ENCODE measurements around the gene CCL7. TPM values are rescaled to one million over a fixed set of nuclear protein-coding genes. Genes with fewer than 3 reads are reported as not detected.
"Not testable (repeated sequence)": the region's sequence is repeated elsewhere in the genome, so short reads cannot be mapped to it uniquely, and the experiment has no call there.

The CCL7 gene
- total RNA-seq (2014; rRNA removed; shearing (Covaris generic)), result not detected in 2 replicates
- polyA plus RNA-seq (2015; cell fraction: cytosol; rRNA removed), result not detected in 2 replicates
- not detected in 2 replicates for polyA plus RNA-seq (2015; cell fraction: nucleus; rRNA removed)

DNA sequence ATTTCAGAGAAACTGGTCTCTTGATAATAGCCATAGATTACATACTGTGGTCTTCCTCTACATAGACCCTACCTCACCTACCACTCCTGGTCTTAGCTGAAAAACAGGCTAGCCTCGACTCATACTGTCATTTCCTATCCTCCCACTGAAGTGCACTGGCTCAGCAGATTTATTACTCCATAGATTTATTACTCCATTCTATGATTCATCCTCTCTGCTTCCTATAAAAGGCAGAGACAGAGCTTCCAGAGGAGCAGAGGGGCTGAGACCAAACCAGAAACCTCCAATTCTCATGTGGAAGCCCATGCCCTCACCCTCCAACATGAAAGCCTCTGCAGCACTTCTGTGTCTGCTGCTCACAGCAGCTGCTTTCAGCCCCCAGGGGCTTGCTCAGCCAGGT, at the start of gene CCL7:
CCL7 (plus strand) TSS at position 253 of the 400 bp plus-strand sequence; CDS start at position 323, 70 bp downstream.
- no peak for DNase-seq (ENCODE audit: low read depth, low spot score)
- in situ Hi-C loops (cut with HindIII; ENCODE audit: low pct_unique_long_range_greater_than_20kb, low sequenced_read_pairs), result no loop called here

DNA sequence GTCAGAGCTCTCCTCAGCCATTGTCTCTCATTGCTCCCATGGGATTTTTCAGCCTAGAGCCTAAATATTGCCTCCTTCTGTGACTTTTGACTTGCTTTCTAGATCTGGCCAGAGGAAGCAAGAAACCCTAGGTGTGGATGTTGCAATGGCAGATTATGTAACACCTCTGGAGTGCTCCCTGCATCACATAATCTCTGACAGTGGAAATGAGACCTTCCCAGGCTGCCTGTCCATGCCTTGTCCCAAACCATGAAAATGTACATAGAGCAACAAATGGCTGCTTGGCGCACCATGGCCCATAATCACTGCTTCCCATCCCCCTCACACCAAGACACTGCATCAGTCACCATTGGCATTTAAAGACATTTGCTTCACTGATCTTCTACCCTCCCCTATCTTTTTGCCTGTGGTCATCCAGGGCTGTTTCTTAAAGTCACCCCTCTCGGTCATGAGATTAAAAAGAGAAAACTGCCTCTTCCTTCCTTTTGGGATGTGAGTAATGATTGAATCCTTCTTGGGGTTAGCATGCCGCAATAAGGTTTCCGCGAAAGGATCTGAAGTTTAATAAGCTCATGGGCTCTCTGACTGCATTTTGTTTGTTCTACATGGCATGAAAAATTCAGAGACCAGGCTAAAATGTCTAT, 49.1 kb upstream of the CCL7 start:
- no peak for DNase-seq (ENCODE audit: low read depth, low spot score)
- in situ Hi-C loops (cut with HindIII; ENCODE audit: low pct_unique_long_range_greater_than_20kb, low sequenced_read_pairs), result no loop called here

GRCh38 chr17:34221411-34221810, 48.6 kb upstream of the CCL7 start:
- in situ Hi-C loops (cut with HindIII; ENCODE audit: low pct_unique_long_range_greater_than_20kb, low sequenced_read_pairs), result no loop called here

GRCh38 chr17:34222722-34223497, 47.1 kb upstream of the CCL7 start:
- in situ Hi-C loops (cut with HindIII; ENCODE audit: low pct_unique_long_range_greater_than_20kb, low sequenced_read_pairs), result no loop called here
- DNase-seq (ENCODE audit: low read depth, low spot score), result no peak

More at GRCh38 chr17:34221411-34221810, 48.6 kb upstream of the CCL7 start:
- no peak for DNase-seq (ENCODE audit: low read depth, low spot score)

GRCh38 chr17:34225046-34225445, 45.0 kb upstream of the CCL7 start:
- in situ Hi-C loops (cut with HindIII; ENCODE audit: low pct_unique_long_range_greater_than_20kb, low sequenced_read_pairs), result no loop called here
- no peak for DNase-seq (ENCODE audit: low read depth, low spot score)

- no peak for DNase-seq (ENCODE audit: low read depth, low spot score)
- in situ Hi-C loops (cut with HindIII; ENCODE audit: low pct_unique_long_range_greater_than_20kb, low sequenced_read_pairs), result no loop called here
Observed at GRCh38 chr17:34226011-34226743, 43.8 kb upstream of the CCL7 start.

- in situ Hi-C loops (cut with HindIII; ENCODE audit: low pct_unique_long_range_greater_than_20kb, low sequenced_read_pairs), result no loop called here
- no peak for DNase-seq (ENCODE audit: low read depth, low spot score)
Observed at GRCh38 chr17:34226744-34227034, 43.3 kb upstream of the CCL7 start.

GRCh38 chr17:34227293-34227692, 42.7 kb upstream of the CCL7 start:
- in situ Hi-C loops (cut with HindIII; ENCODE audit: low pct_unique_long_range_greater_than_20kb, low sequenced_read_pairs); DNase-seq (ENCODE audit: low read depth, low spot score): not testable (repeated sequence)

DNA sequence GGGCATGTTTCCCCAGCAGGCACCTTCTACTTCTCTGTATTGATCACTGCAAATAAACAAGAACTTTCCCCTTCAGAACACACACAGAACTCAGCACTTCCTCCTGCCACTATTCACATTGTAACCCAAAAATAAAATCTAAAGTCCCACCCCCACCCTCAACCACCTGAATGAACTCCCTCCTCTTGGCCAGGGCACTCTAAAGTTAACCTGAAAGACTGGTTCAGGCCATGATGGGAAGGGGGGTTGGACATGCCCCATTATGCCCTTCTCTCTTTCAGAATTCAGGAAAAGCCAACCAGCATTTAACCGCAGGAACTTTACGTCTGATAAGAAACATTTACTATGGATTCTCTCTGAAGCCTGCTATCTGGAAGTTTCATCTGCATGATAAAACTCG, 42.3 kb upstream of the CCL7 start:
- in situ Hi-C loops (cut with HindIII; ENCODE audit: low pct_unique_long_range_greater_than_20kb, low sequenced_read_pairs), result no loop called here
- no peak for DNase-seq (ENCODE audit: low read depth, low spot score)

- in situ Hi-C loops (cut with HindIII; ENCODE audit: low pct_unique_long_range_greater_than_20kb, low sequenced_read_pairs), result no loop called here
- no peak for DNase-seq (ENCODE audit: low read depth, low spot score)
Observed at GRCh38 chr17:34228781-34229180, 41.2 kb upstream of the CCL7 start.

DNA sequence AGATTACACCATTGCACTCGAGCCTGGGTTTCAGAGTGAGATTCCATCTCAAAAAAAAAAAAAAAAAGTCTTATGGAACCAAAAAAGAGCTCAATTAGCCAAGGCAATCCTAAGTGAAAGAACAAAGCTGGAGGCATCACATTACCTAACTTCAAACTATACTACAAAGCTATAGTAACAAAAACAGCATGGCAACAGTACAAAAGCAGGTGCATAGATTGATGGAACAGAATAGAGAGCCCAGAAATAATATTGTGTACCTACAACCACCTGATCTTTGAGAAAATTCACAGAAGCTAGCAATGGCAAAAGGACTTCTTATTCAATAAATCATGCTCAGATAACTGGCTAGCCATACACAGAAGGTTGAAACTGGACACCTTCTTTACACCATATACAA, 39.7 kb upstream of the CCL7 start:
- in situ Hi-C loops (cut with HindIII; ENCODE audit: low pct_unique_long_range_greater_than_20kb, low sequenced_read_pairs), result no loop called here
- DNase-seq (ENCODE audit: low read depth, low spot score), result no peak

DNA sequence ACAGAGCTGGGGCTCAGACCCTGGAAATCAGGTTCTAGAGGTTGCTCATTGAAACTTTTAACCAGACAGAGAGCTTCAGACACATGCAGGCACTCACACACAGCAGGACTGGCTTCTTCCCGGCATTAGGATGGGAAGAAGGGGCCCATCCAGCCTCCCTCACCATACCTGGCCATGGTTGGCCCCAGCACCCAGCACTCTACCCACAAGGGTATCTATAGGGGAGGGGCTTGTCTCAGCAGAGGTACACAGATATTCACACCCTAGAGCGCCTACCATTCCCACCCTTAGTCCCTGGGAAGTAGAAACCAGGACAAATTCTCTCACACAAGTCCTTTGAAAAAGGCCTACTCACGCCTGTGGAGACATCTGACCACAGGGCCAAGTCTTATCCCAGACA, 35.4 kb upstream of the CCL7 start:
- no peak for DNase-seq (ENCODE audit: low read depth, low spot score)
- in situ Hi-C loops (cut with HindIII; ENCODE audit: low pct_unique_long_range_greater_than_20kb, low sequenced_read_pairs), result no loop called here

DNA sequence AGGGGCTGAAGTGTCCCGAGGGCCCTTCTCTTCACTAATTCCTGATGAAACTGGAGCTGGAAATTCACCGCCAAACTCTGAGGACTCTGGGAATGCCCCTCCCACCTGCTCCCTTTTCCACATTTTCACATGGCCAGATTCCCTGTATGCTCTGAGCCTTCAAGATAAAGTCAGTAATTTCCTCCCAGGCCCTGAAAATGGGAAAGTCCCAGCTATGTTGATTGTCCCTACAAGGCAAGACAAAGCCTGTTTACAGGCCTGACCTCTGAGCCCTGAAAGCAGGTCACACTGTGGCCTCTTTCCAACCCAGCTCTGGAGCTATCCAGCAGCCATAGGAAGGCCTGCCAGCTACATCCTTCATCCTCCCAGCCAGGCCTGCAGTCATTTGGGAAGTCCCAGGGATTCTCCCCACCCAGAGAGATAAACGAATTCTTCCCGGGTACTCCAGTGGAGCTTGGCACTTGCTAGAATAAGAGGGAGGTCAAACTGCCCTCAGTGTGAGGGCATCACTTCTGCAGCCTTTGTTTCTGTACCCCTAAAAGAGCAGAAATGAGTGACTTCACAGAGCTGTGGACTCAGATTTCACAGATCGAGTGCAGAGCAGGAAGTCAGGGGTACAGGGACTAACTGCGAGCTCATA, 34.5 kb upstream of the CCL7 start:
- no peak for DNase-seq (ENCODE audit: low read depth, low spot score)

GRCh38 chr17:34236281-34236892, 33.6 kb upstream of the CCL7 start:
- no peak for DNase-seq (ENCODE audit: low read depth, low spot score)
- in situ Hi-C loops (cut with HindIII; ENCODE audit: low pct_unique_long_range_greater_than_20kb, low sequenced_read_pairs), result no loop called here

More for the DNA sequence above, 34.5 kb upstream of the CCL7 start:
- in situ Hi-C loops (cut with HindIII; ENCODE audit: low pct_unique_long_range_greater_than_20kb, low sequenced_read_pairs), result no loop called here

DNA sequence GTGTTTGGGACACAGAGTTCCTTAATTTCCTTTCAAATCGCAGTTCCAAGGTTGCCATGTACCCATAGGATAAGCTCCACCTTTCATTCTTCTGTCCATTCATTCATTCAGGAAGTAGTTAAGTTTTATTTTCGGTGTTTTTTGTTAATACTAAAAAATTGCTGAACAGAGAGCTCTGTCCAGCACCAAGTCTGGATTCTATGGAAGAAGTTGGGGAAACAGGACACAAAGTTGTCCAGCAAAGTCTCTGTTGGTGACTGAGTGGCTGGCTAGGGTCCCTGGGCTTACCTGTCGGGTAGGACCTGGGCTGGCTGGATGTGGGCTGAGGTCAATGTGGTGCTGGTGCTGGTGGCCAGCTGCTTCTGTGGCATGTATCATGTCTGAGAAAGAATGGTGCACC, 32.6 kb upstream of the CCL7 start:
- no peak for DNase-seq (ENCODE audit: low read depth, low spot score)
- in situ Hi-C loops (cut with HindIII; ENCODE audit: low pct_unique_long_range_greater_than_20kb, low sequenced_read_pairs), result no loop called here

DNA sequence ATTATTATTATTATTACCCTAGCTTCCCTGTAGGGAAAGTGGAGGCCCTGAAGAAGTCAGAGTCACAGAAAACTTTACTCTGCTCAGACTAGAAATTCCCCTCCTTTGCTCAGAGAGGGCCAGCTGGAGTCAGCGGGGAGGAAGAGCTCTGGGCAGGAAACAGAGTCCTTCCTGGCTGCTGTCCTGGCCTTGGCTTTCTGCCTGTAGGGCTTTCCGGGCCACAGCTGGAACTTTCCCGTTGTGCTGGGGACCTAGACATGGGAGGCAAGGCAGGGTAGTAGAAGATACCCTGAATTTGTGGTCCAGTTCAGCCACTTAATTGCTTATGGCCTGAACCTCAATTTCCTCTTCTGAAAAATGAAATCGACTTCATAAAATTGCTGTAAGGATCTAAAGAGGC, 29.0 kb upstream of the CCL7 start:
- no peak for DNase-seq (ENCODE audit: low read depth, low spot score)
- in situ Hi-C loops (cut with HindIII; ENCODE audit: low pct_unique_long_range_greater_than_20kb, low sequenced_read_pairs), result no loop called here

DNA sequence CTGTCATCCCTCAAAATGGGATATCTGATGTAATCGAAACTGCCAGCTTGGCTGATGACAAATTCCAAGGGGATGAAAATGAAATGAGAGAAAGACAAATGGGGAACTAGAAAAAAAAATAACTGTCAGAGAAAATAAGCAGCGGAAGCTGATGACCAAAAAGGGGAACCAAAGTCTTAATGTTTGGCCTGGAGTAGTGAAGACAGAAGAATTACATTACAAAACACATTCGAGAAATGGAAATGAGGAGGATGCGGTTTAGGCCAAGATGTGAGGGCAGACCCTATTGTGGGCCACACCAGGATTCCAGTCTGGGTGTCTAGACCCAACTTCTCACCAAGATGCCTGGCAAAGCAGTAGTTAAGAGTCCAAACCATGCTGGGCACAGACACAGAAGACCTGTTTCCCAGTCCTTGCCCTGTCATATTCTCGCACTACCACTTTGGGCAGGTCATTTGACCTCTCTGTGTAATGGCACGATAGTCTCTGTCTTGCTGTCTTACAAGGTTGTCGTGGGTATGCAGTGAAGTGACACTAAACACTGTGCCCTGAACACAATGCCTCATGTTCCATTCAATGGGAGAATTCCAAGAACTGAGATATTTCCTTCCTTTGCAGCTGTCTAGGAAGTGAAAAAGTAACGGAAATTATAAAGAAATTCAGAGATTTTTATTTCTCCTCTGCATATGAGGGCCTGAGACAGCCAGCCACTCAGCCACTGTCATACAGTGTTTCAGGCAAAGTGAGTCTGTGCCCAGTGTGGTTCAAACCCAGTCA, 27.2 kb upstream of the CCL7 start:
- in situ Hi-C loops (cut with HindIII; ENCODE audit: low pct_unique_long_range_greater_than_20kb, low sequenced_read_pairs), result no loop called here
- DNase-seq (ENCODE audit: low read depth, low spot score), result no peak

Data from SK-MEL-5 (cell line).